Dermis blood vessel endothelial cell (primary cell): Measurements from ENCODE around the gene MORN3. TPM values are rescaled to one million over a fixed set of nuclear protein-coding genes. Genes with fewer than 3 reads are reported as not detected.

Experiments used
- total RNA-seq: library from RNA; depleted of rRNA; stranded (reverse); fragments of >200 nt; gene quantifications from 2 replicates; pipeline ENCODE4 v1.2.3, GENCODE V29; 2014

Gene MORN3
- total RNA-seq, 1 donor from 2014 or later, result not detected

Other genes starting within 250 kb of the MORN3 start
- 29.4 and 32.0 TPM in 2 replicates for gene KDM2B, start 88.6 kb downstream of the MORN3 start, total RNA-seq
- gene ORAI1, start 43.1 kb downstream of the MORN3 start, total RNA-seq, result 20.3 and 35.2 TPM in 2 replicates
- gene TMEM120B, start 43.1 kb upstream of the MORN3 start, total RNA-seq, result 4.9 and 6.8 TPM in 2 replicates
- gene RHOF, start 124.0 kb upstream of the MORN3 start, total RNA-seq, result 6.1 and 6.5 TPM in 2 replicates
- 2.7 and 6.7 TPM in 2 replicates for gene SETD1B, start 134.4 kb upstream of the MORN3 start, total RNA-seq
- gene HPD, start 189.2 kb upstream of the MORN3 start, total RNA-seq, result not detected in 2 replicates
- 48.5 and 131 TPM in 2 replicates for gene PSMD9, start 219.1 kb upstream of the MORN3 start, total RNA-seq
- gene CFAP251, start 248.9 kb upstream of the MORN3 start, total RNA-seq, result 0.56 and 2.9 TPM in 2 replicates